Measurements from ENCODE around the gene RHCE.
"Not testable (repeated sequence)": the region's sequence is repeated elsewhere in the genome, so short reads cannot be mapped to it uniquely, and the experiment has no call there.

The RHCE gene

DNA sequence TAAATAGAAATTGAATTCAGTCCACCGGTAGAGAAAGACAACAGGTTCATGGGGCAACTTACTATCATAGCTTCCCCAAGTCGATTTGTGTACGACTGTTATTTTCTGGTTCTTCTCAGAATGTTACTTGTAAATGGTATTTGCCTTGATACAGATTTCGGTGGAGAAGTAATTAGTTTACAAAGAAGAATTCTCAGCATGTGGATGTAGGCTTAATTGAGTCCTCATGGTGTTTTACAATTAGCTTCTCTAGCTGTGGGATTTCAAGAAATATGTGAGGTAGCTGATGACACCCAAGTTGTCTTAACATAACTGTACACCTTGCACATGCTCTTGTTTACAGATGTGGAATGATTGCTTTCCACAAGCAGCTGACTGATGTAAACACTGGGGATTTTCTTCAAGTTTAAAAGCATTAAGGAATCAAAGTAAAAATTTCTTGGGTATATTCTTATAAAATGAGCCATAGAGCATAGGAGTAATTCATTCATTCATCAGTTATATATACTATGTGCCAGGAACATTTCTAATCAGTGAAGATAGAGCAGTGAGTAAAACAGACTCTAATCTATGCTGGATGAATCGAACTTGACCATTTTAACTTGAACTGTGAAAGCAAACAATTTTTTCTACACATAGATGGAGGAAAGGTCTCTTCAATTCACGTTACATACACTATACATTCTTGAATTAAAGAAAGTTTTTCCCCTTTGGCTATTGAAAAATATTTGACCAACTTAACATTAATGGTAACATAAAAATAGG, 11.5 kb upstream of the RHCE start:
- Histone ChIP-seq H3K9ac (ENCODE audit: low read depth, low read length) (peak overlapping the region; percentile 74; the same call in 1 of the 2 replicates), H3K9me3 (ENCODE audit: insufficient read depth, low read depth, low read length) (no peaks in the 10 kb centered on the region), H3K36me3 (ENCODE audit: insufficient read depth, low read depth, low read length) (no peaks in the 10 kb centered on the region), H3K27ac (ENCODE audit: low read length) (no peak overlapping the region), H3K27me3 (ENCODE audit: insufficient read depth, low read length) (peaks cover 22% of the 10 kb centered on the region), H3K4me1 (ENCODE audit: insufficient read depth, low read length) (peaks cover 5% of the 10 kb centered on the region; the same call in 1 of the 2 replicates), H3K4me3 (ENCODE audit: low read length) (peak overlapping the region; percentile 83)

GRCh38 chr1:25430967-25431881, 10.6 kb upstream of the RHCE start:
- H3K9me3 ChIP-seq (ENCODE audit: insufficient read depth, low read depth, low read length): no peaks in the 10 kb centered on the region
- H3K27ac ChIP-seq (ENCODE audit: low read length): no peak overlapping the region
- peaks cover 22% of the 10 kb centered on the region for H3K27me3 ChIP-seq (ENCODE audit: insufficient read depth, low read length)
- H3K9ac ChIP-seq (ENCODE audit: low read depth, low read length): peak overlapping the region; percentile 74; the same call in 1 of the 2 replicates
- H3K4me1 ChIP-seq (ENCODE audit: insufficient read depth, low read length): peaks cover 5% of the 10 kb centered on the region; the same call in 1 of the 2 replicates
- peak overlapping the region; percentile 83 for H3K4me3 ChIP-seq (ENCODE audit: low read length)
- no peaks in the 10 kb centered on the region for H3K36me3 ChIP-seq (ENCODE audit: insufficient read depth, low read depth, low read length)

DNA sequence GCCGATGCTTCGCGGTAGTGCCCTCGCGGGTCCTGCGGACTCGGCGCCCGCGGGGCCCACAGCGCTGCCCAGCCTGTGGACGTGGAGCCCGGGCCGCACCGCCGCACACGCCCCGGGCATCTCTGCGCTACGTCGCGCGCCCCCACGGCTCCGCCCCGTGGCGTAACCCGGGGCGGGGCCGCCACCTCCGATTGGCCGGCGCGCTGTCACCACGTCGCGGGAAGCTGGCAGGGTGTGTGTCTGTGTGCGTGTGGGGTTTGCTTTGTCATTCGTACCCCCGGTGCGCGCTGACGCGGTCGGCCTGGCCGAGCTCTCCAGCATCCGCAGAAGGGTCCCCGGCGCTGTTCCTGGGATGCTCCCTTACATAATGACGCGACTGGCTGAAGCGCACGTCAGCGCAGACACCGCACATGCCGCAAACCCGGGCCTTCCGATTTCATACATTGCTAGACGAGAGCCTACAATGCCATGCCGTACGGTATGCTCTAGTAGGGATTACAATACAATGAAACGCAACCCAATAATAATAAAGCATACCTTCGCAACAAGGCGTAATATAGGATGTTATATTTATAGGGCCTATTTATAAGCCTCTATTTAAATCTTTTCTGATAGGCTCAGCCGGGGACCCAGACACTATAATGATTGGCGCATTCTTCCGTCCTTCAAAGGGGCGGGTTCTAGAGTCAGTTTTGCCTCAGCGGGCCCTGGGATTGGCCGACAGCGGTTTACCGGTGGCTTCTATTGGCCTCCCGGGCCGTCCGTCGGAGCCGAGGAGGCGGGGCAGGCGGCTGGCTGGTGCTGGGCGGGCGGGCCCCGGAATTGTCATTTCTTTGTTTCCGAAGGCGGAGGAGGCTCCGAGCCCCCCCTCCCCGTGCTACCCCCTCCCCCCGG, 9.7 kb upstream of the RHCE start, which contains the start of gene MACO1:
Gene MACO1, plus strand, starts transcription at position 825 of the 894 bp plus-strand sequence. CDS start 202 bp downstream, outside the sequence.
- Histone ChIP-seq H3K4me3 (ENCODE audit: low read length) (peak within 1 kb of the TSS; percentile 83), H3K4me1 (ENCODE audit: insufficient read depth, low read length) (peaks cover 5% of the 10 kb centered on the region; the same call in 1 of the 2 replicates), H3K9me3 (ENCODE audit: insufficient read depth, low read depth, low read length) (no peaks in the 10 kb centered on the region), H3K36me3 (ENCODE audit: insufficient read depth, low read depth, low read length) (no peaks in the 10 kb centered on the region), H3K27me3 (ENCODE audit: insufficient read depth, low read length) (peaks cover 22% of the 10 kb centered on the region), H3K27ac (ENCODE audit: low read length) (no peak within 1 kb of the TSS), H3K9ac (ENCODE audit: low read depth, low read length) (peak within 1 kb of the TSS; percentile 74; the same call in 1 of the 2 replicates)

GRCh38 chr1:25428475-25429166, 8.0 kb upstream of the RHCE start:
- Histone ChIP-seq H3K36me3 (ENCODE audit: insufficient read depth, low read depth, low read length) (no peaks in the 10 kb centered on the region), H3K4me3 (ENCODE audit: low read length) (no peak overlapping the region), H3K27ac (ENCODE audit: low read length) (no peak overlapping the region), H3K4me1 (ENCODE audit: insufficient read depth, low read length) (peaks cover 5% of the 10 kb centered on the region; the same call in 1 of the 2 replicates), H3K9ac (ENCODE audit: low read depth, low read length) (no peak overlapping the region), H3K9me3 (ENCODE audit: insufficient read depth, low read depth, low read length) (no peaks in the 10 kb centered on the region), H3K27me3 (ENCODE audit: insufficient read depth, low read length) (peaks cover 28% of the 10 kb centered on the region)

DNA sequence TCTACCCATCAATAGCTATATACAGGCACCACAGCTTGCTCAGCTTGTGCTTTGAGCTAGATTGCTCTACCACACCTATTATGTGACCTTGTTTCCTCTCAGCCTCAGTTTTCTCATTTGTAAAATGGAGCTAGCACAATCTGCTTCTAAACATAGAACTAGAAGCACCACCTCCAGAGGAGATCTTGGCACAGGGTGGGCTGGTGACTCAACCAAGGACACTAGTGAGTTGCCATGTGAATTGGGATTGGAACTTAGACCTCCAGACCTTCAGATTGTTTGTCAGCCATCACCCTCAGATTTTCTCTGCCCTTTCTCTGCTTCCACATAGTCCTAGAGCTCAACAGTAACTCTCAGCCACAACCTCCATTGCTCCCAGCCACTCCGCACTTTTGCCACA, 7.1 kb upstream of the RHCE start:
- Histone ChIP-seq H3K36me3 (ENCODE audit: insufficient read depth, low read depth, low read length) (no peaks in the 10 kb centered on the region), H3K27me3 (ENCODE audit: insufficient read depth, low read length) (peaks cover 36% of the 10 kb centered on the region), H3K9me3 (ENCODE audit: insufficient read depth, low read depth, low read length) (no peaks in the 10 kb centered on the region), H3K9ac (ENCODE audit: low read depth, low read length) (no peak overlapping the region), H3K4me3 (ENCODE audit: low read length) (no peak overlapping the region), H3K4me1 (ENCODE audit: insufficient read depth, low read length) (peaks cover 5% of the 10 kb centered on the region; the same call in 1 of the 2 replicates), H3K27ac (ENCODE audit: low read length) (no peak overlapping the region)

- Histone ChIP-seq H3K27ac (ENCODE audit: low read length) (no peak overlapping the region), H3K4me3 (ENCODE audit: low read length) (no peak overlapping the region), H3K9ac (ENCODE audit: low read depth, low read length) (no peak overlapping the region), H3K9me3 (ENCODE audit: insufficient read depth, low read depth, low read length) (no peaks in the 10 kb centered on the region), H3K36me3 (ENCODE audit: insufficient read depth, low read depth, low read length) (no peaks in the 10 kb centered on the region), H3K4me1 (ENCODE audit: insufficient read depth, low read length) (no peaks in the 10 kb centered on the region), H3K27me3 (ENCODE audit: insufficient read depth, low read length) (peaks cover 49% of the 10 kb centered on the region)
These were observed 4.8 kb upstream of the RHCE start for GRCh38 chr1:25425098-25426085.

DNA sequence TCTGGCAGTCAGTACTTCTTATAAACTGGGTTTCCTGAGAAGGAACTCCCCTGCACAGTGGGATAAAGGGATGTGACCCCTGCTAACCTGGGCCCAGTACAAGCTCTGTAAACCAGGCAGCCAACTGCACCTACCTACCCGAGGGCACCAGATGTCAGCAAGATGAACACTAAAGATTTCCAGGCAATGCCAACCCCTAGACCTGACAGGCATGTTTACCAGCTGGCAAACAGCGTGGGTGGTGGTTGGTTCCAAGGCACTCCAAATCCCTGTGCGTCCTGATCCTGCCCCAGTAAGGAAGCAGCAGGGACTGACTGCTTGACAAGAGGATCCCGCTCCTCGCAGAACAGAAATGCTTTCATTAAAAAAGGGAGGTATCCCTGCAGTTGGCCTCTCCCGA, 2.6 kb upstream of the RHCE start:
- H3K27ac ChIP-seq (ENCODE audit: low read length); H3K36me3 ChIP-seq (ENCODE audit: insufficient read depth, low read depth, low read length); H3K4me3 ChIP-seq (ENCODE audit: low read length); H3K4me1 ChIP-seq (ENCODE audit: insufficient read depth, low read length); H3K9me3 ChIP-seq (ENCODE audit: insufficient read depth, low read depth, low read length); H3K9ac ChIP-seq (ENCODE audit: low read depth, low read length): not testable (repeated sequence)
- peaks cover 34% of the 10 kb centered on the region for H3K27me3 ChIP-seq (ENCODE audit: insufficient read depth, low read length)

DNA sequence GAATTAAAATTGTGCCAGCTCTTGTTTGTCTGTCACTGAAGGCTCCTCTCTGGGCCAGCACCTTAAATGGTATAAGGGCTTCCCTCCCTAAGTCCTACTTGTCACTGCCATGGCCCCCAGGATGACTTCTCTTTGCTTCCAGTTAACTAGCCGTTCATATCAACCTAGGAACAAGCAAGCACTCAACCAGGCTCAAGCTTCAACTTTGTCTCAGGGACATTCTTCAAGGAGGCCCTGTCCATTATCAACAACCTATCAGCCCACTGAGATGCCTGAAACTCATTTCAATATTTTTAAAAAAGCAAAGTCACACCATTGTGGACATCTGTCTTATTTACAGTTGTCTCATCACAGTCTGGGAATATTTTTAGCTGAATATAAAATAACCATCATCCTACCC, 1.3 kb downstream of the RHCE start:
- peaks cover 27% of the 10 kb centered on the region for H3K27me3 ChIP-seq (ENCODE audit: insufficient read depth, low read length)
- not testable (repeated sequence) for H3K9ac ChIP-seq (ENCODE audit: low read depth, low read length); H3K36me3 ChIP-seq (ENCODE audit: insufficient read depth, low read depth, low read length); H3K27ac ChIP-seq (ENCODE audit: low read length); H3K4me1 ChIP-seq (ENCODE audit: insufficient read depth, low read length); H3K9me3 ChIP-seq (ENCODE audit: insufficient read depth, low read depth, low read length); H3K4me3 ChIP-seq (ENCODE audit: low read length)

GRCh38 chr1:25417280-25417679, 3.3 kb downstream of the RHCE start:
- H3K27me3 ChIP-seq (ENCODE audit: insufficient read depth, low read length): peaks cover 10% of the 10 kb centered on the region; the same call in 1 of the 2 replicates
- H3K27ac ChIP-seq (ENCODE audit: low read length); H3K9me3 ChIP-seq (ENCODE audit: insufficient read depth, low read depth, low read length); H3K9ac ChIP-seq (ENCODE audit: low read depth, low read length); H3K4me3 ChIP-seq (ENCODE audit: low read length); H3K36me3 ChIP-seq (ENCODE audit: insufficient read depth, low read depth, low read length); H3K4me1 ChIP-seq (ENCODE audit: insufficient read depth, low read length): not testable (repeated sequence)

GRCh38 chr1:25414578-25414977, 6.0 kb downstream of the RHCE start:
- H3K9ac ChIP-seq (ENCODE audit: low read depth, low read length); H3K27ac ChIP-seq (ENCODE audit: low read length); H3K27me3 ChIP-seq (ENCODE audit: insufficient read depth, low read length); H3K9me3 ChIP-seq (ENCODE audit: insufficient read depth, low read depth, low read length); H3K4me1 ChIP-seq (ENCODE audit: insufficient read depth, low read length); H3K36me3 ChIP-seq (ENCODE audit: insufficient read depth, low read depth, low read length); H3K4me3 ChIP-seq (ENCODE audit: low read length): not testable (repeated sequence)

Measured in iPS-20b (cell line).